Upper lobe of left lung (tissue), 6 donors: ENCODE results near the gene OR14A2. TPM values are rescaled to one million over a fixed set of nuclear protein-coding genes. Genes with fewer than 3 reads are reported as not detected.
"Not testable (repeated sequence)": the region's sequence is repeated elsewhere in the genome, so short reads cannot be mapped to it uniquely, and the experiment has no call there.

Source experiments
- ATAC-seq, 2 donors: fragments of 200-7000 bp; cut with Tn5 transposase; one replicate each; pipeline ENCODE4 v1.9.1; 2022; ENCODE audit warnings: mild to moderate bottlenecking in 2 of 2, moderate library complexity in 2 of 2; ENCODE audit not compliant: low FRiP score in 2 of 2
- DNase-seq, 2 donors: peaks; one replicate each; pipeline ENCODE4 v3.0.0-alpha.2; 2019 to 2020
- H3K27ac ChIP-seq, 4 donors: fragments of 200-600 bp; sonication (generic); one replicate each; pipeline ENCODE4 v1.5.1; 2016 to 2019
- H3K27me3 ChIP-seq, 4 donors: fragments of 200-600 bp; sonication (generic); one replicate each; pipeline ENCODE4 v1.5.1; 2017 to 2019
- H3K36me3 ChIP-seq, 4 donors: fragments of 200-600 bp; sonication (generic); one replicate each; pipeline ENCODE4 v1.5.1; 2016 to 2019
- H3K4me1 ChIP-seq, 4 donors: fragments of 200-600 bp; sonication (generic); one replicate each; pipeline ENCODE4 v1.5.1; 2018 to 2019
- H3K4me3 ChIP-seq, 4 donors: fragments of 200-600 bp; sonication (generic); one replicate each; pipeline ENCODE4 v1.5.1; 2017 to 2019; ENCODE audit warnings: mild to moderate bottlenecking in 2 of 4, moderate library complexity in 1 of 4
- H3K9me3 ChIP-seq, 4 donors: fragments of 200-600 bp; sonication (generic); one replicate each; pipeline ENCODE4 v1.5.1; 2018 to 2019
- EP300 ChIP-seq, 4 donors: sonication (generic); formaldehyde crosslinking; IDR thresholded peaks; one replicate each; pipeline ENCODE4 v1.5.1; 2017; ENCODE audit warnings: antibody characterized with exemption in 4 of 4, control low read depth in 2 of 4
- POLR2A ChIP-seq, 4 donors: fragments of 450-650 bp; IDR thresholded peaks; one replicate each; pipeline ENCODE4 v1.5.1; 2016 to 2017; ENCODE audit warnings: antibody characterized with exemption in 4 of 4, mild to moderate bottlenecking in 2 of 4
- POLR2AphosphoS5 ChIP-seq, 2 donors: sonication (generic); formaldehyde crosslinking; IDR thresholded peaks; one replicate each; pipeline ENCODE4 v1.5.1; 2017; ENCODE audit warnings: antibody characterized with exemption in 2 of 2
- WGBS, 2 donors: methylation state at CpG; one replicate each; pipeline ENCODE4 v1.1.5; 2017 to 2018; 5-methylcytosine and 5-hydroxymethylcytosine counted together
- total RNA-seq, 6 donors: library from RNA; depleted of rRNA in 4 of 6; stranded (reverse); fragments of >200 nt in 4 of 6; gene quantifications; one replicate each; pipeline versions ENCODE4 v1.1.0 to v1.2.1, GENCODE V29; 2016 to 2021
- TF ChIP-seq, protein P1 (sequence below), 6 experiments: fragments of 450-650 bp in 4 of 6; fragments of 200-600 bp in 2 of 6; sonication (generic) in 2 of 6; IDR thresholded peaks; one replicate each; pipeline ENCODE4 v1.5.1; 2016 to 2019; ENCODE audit warnings: antibody characterized with exemption in 6 of 6
- donor health status: DM: no; HTN: no; CAD: no; lungs with moderate emphysema.
- donor health status: DM: no; HTN: yes; CAD: no; lungs with severe emphysema.

The OR14A2 gene
- total RNA-seq, 6 donors from 2014 or later, result not detected

DNA sequence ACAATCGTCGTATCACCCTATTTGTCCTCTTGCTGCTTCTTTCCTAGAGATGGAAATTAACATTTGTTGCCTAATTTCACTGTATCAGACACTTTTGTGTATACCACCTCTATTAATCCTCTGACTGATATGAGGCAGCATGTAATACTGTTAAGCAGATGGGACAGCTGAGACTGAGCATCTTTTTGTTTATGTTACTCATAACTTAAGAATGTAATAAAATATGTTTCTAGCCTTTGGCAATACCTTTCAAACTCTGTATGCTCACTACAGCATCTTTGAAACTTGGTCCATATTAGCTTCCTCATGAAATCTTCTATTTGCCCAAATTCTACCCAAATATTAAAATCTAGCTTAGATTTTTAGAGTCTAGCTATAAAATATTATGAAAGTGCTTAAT is 7.2 kb downstream of the OR14A2 start:
- 88 to 89% methylated on average over 2 of the region's 2 CpGs for WGBS, 2 donors
- no peaks in the 10 kb centered on the region for H3K9me3 ChIP-seq
- no peak overlapping the region for H3K27ac ChIP-seq
- H3K4me3 ChIP-seq, result no peak overlapping the region
- H3K36me3 ChIP-seq, result no peaks in the 10 kb centered on the region
- ATAC-seq (no peak), DNase-seq (no peak)
- H3K27me3 ChIP-seq, result no peaks in the 10 kb centered on the region
- no peaks in the 10 kb centered on the region for H3K4me1 ChIP-seq
- TF ChIP-seq EP300 (IDR thresholded peaks at IDR 0.05) (no peak), POLR2AphosphoS5 (IDR thresholded peaks at IDR 0.05) (no peak), POLR2A (IDR thresholded peaks at IDR 0.05) (no peak)
- TF ChIP-seq, protein P1, sequence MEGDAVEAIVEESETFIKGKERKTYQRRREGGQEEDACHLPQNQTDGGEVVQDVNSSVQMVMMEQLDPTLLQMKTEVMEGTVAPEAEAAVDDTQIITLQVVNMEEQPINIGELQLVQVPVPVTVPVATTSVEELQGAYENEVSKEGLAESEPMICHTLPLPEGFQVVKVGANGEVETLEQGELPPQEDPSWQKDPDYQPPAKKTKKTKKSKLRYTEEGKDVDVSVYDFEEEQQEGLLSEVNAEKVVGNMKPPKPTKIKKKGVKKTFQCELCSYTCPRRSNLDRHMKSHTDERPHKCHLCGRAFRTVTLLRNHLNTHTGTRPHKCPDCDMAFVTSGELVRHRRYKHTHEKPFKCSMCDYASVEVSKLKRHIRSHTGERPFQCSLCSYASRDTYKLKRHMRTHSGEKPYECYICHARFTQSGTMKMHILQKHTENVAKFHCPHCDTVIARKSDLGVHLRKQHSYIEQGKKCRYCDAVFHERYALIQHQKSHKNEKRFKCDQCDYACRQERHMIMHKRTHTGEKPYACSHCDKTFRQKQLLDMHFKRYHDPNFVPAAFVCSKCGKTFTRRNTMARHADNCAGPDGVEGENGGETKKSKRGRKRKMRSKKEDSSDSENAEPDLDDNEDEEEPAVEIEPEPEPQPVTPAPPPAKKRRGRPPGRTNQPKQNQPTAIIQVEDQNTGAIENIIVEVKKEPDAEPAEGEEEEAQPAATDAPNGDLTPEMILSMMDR (IDR thresholded peaks at IDR 0.05), result no peak

DNA sequence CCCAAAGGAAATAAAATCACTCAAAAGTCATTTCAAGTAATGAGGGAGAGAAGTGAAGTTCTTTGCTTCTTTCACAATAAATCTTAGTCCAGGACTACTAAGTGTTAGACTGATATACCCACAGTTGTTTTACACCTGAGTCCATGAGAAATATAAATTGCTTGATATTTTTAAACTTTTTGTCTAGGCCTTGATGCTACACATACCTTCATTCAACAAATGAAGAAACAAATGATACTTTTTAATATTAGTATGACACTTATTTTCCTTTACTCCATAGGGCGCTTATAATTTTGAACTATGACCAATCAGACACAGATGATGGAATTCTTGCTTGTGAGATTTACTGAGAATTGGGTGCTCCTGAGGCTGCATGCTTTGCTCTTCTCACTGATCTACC is 9.6 kb downstream of the OR14A2 start, which contains the start of gene OR14K1:
Gene OR14K1 (plus strand): TSS at position 301 of the 400 bp plus-strand sequence. CDS start 0 bp downstream, at position 301.
- WGBS, 2 donors, result 94 to 100% methylated on average over 1 of the region's 1 CpG
- no peaks in the 10 kb centered on the region for H3K4me1 ChIP-seq
- H3K27ac ChIP-seq, result no peak within 1 kb of the TSS
- no peak for DNase-seq
- no peaks in the 10 kb centered on the region for H3K36me3 ChIP-seq
- ATAC-seq, result no peak
- H3K27me3 ChIP-seq, result no peaks in the 10 kb centered on the region
- TF ChIP-seq POLR2AphosphoS5 (IDR thresholded peaks at IDR 0.05), result no peak
- TF ChIP-seq, protein P1 (IDR thresholded peaks at IDR 0.05), result no peak
- no peak for TF ChIP-seq EP300 (IDR thresholded peaks at IDR 0.05)
- TF ChIP-seq POLR2A (IDR thresholded peaks at IDR 0.05), result no peak
- H3K9me3 ChIP-seq, result no peaks in the 10 kb centered on the region
- H3K4me3 ChIP-seq, result no peak within 1 kb of the TSS

GRCh38 chr1:247721222-247721621 is 26.7 kb downstream of the OR14A2 start:
- no peak for DNase-seq
- ATAC-seq, result no peak
- WGBS, 2 donors, result 86 to 97% methylated on average over 4 of the region's 4 CpGs
- Histone ChIP-seq H3K36me3 (no peaks in the 10 kb centered on the region), H3K4me3 (no peak overlapping the region), H3K27me3 (no peaks in the 10 kb centered on the region), H3K4me1 (no peaks in the 10 kb centered on the region), H3K27ac (no peak overlapping the region), H3K9me3 (peaks cover 0 to 7% (median 2%) of the 10 kb centered on the region in 4 donors)
- TF ChIP-seq, protein P1 (IDR thresholded peaks at IDR 0.05), result no peak
- TF ChIP-seq POLR2A (IDR thresholded peaks at IDR 0.05), result no peak
- no peak for TF ChIP-seq POLR2AphosphoS5 (IDR thresholded peaks at IDR 0.05)
- TF ChIP-seq EP300 (IDR thresholded peaks at IDR 0.05), result no peak

- H3K27ac ChIP-seq, result no peak within 1 kb of the TSS
- H3K4me1 ChIP-seq, result no peaks in the 10 kb centered on the region
- TF ChIP-seq, protein P1 (IDR thresholded peaks at IDR 0.05), result no peak
- TF ChIP-seq EP300 (IDR thresholded peaks at IDR 0.05) (no peak), POLR2A (IDR thresholded peaks at IDR 0.05) (no peak), POLR2AphosphoS5 (IDR thresholded peaks at IDR 0.05) (no peak)
- no peak within 1 kb of the TSS for H3K4me3 ChIP-seq
- DNase-seq (no peak), ATAC-seq (no peak)
- H3K36me3 ChIP-seq, result no peaks in the 10 kb centered on the region
- 85 to 91% methylated on average over 3 of the region's 3 CpGs for WGBS, 2 donors
- peaks cover 0 to 7% (median 2%) of the 10 kb centered on the region in 4 donors for H3K9me3 ChIP-seq
- H3K27me3 ChIP-seq, result no peaks in the 10 kb centered on the region
Measured at GRCh38 chr1:247716546-247716945, 31.4 kb downstream of the OR14A2 start, which contains the start of gene OR6F1. Gene OR6F1 (minus strand): TSS chr1:247716646. CDS start chr1:247712755, 3,891 bp downstream.

- no peaks in the 10 kb centered on the region for H3K36me3 ChIP-seq
- DNase-seq (no peak), ATAC-seq (no peak)
- no peaks in the 10 kb centered on the region for H3K9me3 ChIP-seq
- no peak overlapping the region for H3K4me3 ChIP-seq
- H3K4me1 ChIP-seq, result no peaks in the 10 kb centered on the region
- TF ChIP-seq POLR2A (IDR thresholded peaks at IDR 0.05) (no peak), POLR2AphosphoS5 (IDR thresholded peaks at IDR 0.05) (no peak), EP300 (IDR thresholded peaks at IDR 0.05) (no peak)
- TF ChIP-seq, protein P1 (IDR thresholded peaks at IDR 0.05), result no peak
- H3K27ac ChIP-seq, result no peak overlapping the region
- 96% methylated on average over 7 of the region's 7 CpGs for WGBS, 2 donors
- H3K27me3 ChIP-seq, result no peaks in the 10 kb centered on the region
Measured at GRCh38 chr1:247713753-247714152, 34.2 kb downstream of the OR14A2 start.

GRCh38 chr1:247710681-247711080 is 37.3 kb downstream of the OR14A2 start:
- H3K27ac ChIP-seq, ATAC-seq, H3K4me3 ChIP-seq, DNase-seq, H3K36me3 ChIP-seq, H3K4me1 ChIP-seq, H3K27me3 ChIP-seq, H3K9me3 ChIP-seq: not testable (repeated sequence)
- 86 to 92% methylated on average over 8 of the region's 8 CpGs for WGBS, 2 donors
